Activated naive CD4-positive, alpha-beta T cell treated with anti-CD3 and anti-CD28 coated beads for 36 hours (primary cell): Measurements from ENCODE around the gene SNU13. TPM values are rescaled to one million over a fixed set of nuclear protein-coding genes. Genes with fewer than 3 reads are reported as not detected.
"Not testable (repeated sequence)": the region's sequence is repeated elsewhere in the genome, so short reads cannot be mapped to it uniquely, and the experiment has no call there.

Source experiments
- CTCF ChIA-PET: fragments of 350-600 bp; sonication (Branson Sonifier 250); formaldehyde crosslinking; loops from one replicate; lab custom pipeline; 2021; ENCODE audit warnings: antibody characterized with exemption; lab: Charles Lee
- DNase-seq: peaks from one replicate; pipeline ENCODE4 v3.0.0-alpha.2; 2020
- H3K27ac Mint-ChIP-seq: one replicate; pipeline ENCODE4 v1.8.0; 2021; ENCODE audit warnings: mild to moderate bottlenecking, mixed read lengths
- H3K27me3 Mint-ChIP-seq: one replicate; pipeline ENCODE4 v1.8.0; 2021; ENCODE audit warnings: low read depth, mixed read lengths
- H3K36me3 Mint-ChIP-seq: one replicate; pipeline ENCODE4 v1.8.0; 2021; ENCODE audit warnings: low read depth, mixed read lengths
- H3K4me1 Mint-ChIP-seq: one replicate; pipeline ENCODE4 v1.8.0; 2021; ENCODE audit warnings: low read depth, mixed read lengths
- H3K4me3 Mint-ChIP-seq: one replicate; pipeline ENCODE4 v1.8.0; 2021; ENCODE audit warnings: mild to moderate bottlenecking, moderate library complexity, mixed read lengths
- H3K9me3 Mint-ChIP-seq: one replicate; pipeline ENCODE4 v1.8.0; 2021; ENCODE audit warnings: mixed read lengths
- intact Hi-C: fragments of 100-400 bp; cut with micrococcal nuclease; formaldehyde crosslinking; loops from one replicate; pipeline ENCODE4 v1.15.1; 2023
- total RNA-seq, 2 experiments: library from RNA; stranded (reverse); gene quantifications; one replicate each; pipeline ENCODE4 v1.2.3, GENCODE V29; 2021

SNU13 gene
- 100 to 1,000 TPM; 265 to 277 TPM for total RNA-seq

GRCh38 chr22:41688365-41689211 lies at the start of gene SNU13:
Gene SNU13 (minus strand): TSS chr22:41688867. CDS start chr22:41688796, 71 bp downstream.
- intact Hi-C loops = loop anchor here (1.0 to 5.0 kb wide), 4 partner anchors 67 to 402 kb away; partner anchors contain the start of genes DESI1, NAGA, NDUFA6 and PHETA2
- H3K27ac Mint-ChIP-seq = peak within 1 kb of the TSS; percentile 97
- peak; percentile 96 for DNase-seq
- CTCF ChIA-PET = interaction anchor here (0.6 to 3.1 kb wide), 5 partner anchors 10 to 255 kb away, joined by 3 to 29 read pairs (median 5); partner anchors contain the start of genes DESI1, MEI1 and XRCC6
- H3K4me3 Mint-ChIP-seq = peak within 1 kb of the TSS; percentile 97
- no peaks in the 10 kb centered on the region for H3K9me3 Mint-ChIP-seq
- H3K27me3 Mint-ChIP-seq = no peaks in the 10 kb centered on the region
- peaks cover 39% of the 10 kb centered on the region for H3K4me1 Mint-ChIP-seq
- peaks cover 17% of the 10 kb centered on the region for H3K36me3 Mint-ChIP-seq

GRCh38 chr22:41733241-41733640 lies 44.6 kb upstream of the SNU13 start:
- H3K4me1 Mint-ChIP-seq, intact Hi-C loops, H3K4me3 Mint-ChIP-seq, H3K36me3 Mint-ChIP-seq, H3K27ac Mint-ChIP-seq, DNase-seq, CTCF ChIA-PET, H3K27me3 Mint-ChIP-seq, H3K9me3 Mint-ChIP-seq: not testable (repeated sequence)

- CTCF ChIA-PET = interaction anchor here (0.6 to 1.3 kb wide), 3 partner anchors 14 to 640 kb away, joined by 3 to 5 read pairs (median 4); no protein-coding TSS in a partner anchor
- H3K9me3 Mint-ChIP-seq = no peaks in the 10 kb centered on the region
- no peak for DNase-seq
- H3K4me3 Mint-ChIP-seq = no peak overlapping the region
- H3K27me3 Mint-ChIP-seq = no peaks in the 10 kb centered on the region
- no peaks in the 10 kb centered on the region for H3K4me1 Mint-ChIP-seq
- no peaks in the 10 kb centered on the region for H3K36me3 Mint-ChIP-seq
- H3K27ac Mint-ChIP-seq = no peak overlapping the region
- intact Hi-C loops = no loop called here
Observed at GRCh38 chr22:41732096-41732772, 43.6 kb upstream of the SNU13 start.

GRCh38 chr22:41731609-41732008 lies 42.9 kb upstream of the SNU13 start:
- H3K27ac Mint-ChIP-seq = no peak overlapping the region
- H3K4me3 Mint-ChIP-seq = no peak overlapping the region
- no peaks in the 10 kb centered on the region for H3K27me3 Mint-ChIP-seq
- DNase-seq = no peak
- CTCF ChIA-PET = interaction anchor here (0.6 to 1.3 kb wide), 2 partner anchors 15 to 641 kb away, joined by 4 to 5 read pairs; no protein-coding TSS in a partner anchor
- no peaks in the 10 kb centered on the region for H3K9me3 Mint-ChIP-seq
- no peaks in the 10 kb centered on the region for H3K4me1 Mint-ChIP-seq
- intact Hi-C loops = no loop called here
- no peaks in the 10 kb centered on the region for H3K36me3 Mint-ChIP-seq

GRCh38 chr22:41725510-41726110 lies 36.9 kb upstream of the SNU13 start:
- Mint-ChIP-seq H3K36me3 (no peaks in the 10 kb centered on the region), H3K4me1 (no peaks in the 10 kb centered on the region), H3K9me3 (no peaks in the 10 kb centered on the region), H3K4me3 (no peak overlapping the region), H3K27me3 (no peaks in the 10 kb centered on the region), H3K27ac (no peak overlapping the region)
- DNase-seq = no peak
- intact Hi-C loops = no loop called here
- CTCF ChIA-PET = interaction anchor here (0.6 to 1.8 kb wide), 3 partner anchors 21 to 183 kb away, joined by 3 to 6 read pairs (median 3); no protein-coding TSS in a partner anchor

GRCh38 chr22:41722496-41722895 lies 33.8 kb upstream of the SNU13 start:
- H3K4me1 Mint-ChIP-seq = no peaks in the 10 kb centered on the region
- no peaks in the 10 kb centered on the region for H3K27me3 Mint-ChIP-seq
- intact Hi-C loops = no loop called here
- CTCF ChIA-PET = interaction anchor here (0.6 kb wide), 1 partner anchor 95 kb away, joined by 6 read pairs; no protein-coding TSS in a partner anchor
- H3K27ac Mint-ChIP-seq = no peak overlapping the region
- no peaks in the 10 kb centered on the region for H3K36me3 Mint-ChIP-seq
- no peak for DNase-seq
- no peak overlapping the region for H3K4me3 Mint-ChIP-seq
- no peaks in the 10 kb centered on the region for H3K9me3 Mint-ChIP-seq

- Mint-ChIP-seq H3K36me3 (no peaks in the 10 kb centered on the region), H3K4me1 (no peaks in the 10 kb centered on the region), H3K9me3 (no peaks in the 10 kb centered on the region), H3K27ac (no peak overlapping the region), H3K4me3 (no peak overlapping the region), H3K27me3 (no peaks in the 10 kb centered on the region)
- intact Hi-C loops = no loop called here
- DNase-seq = no peak
- CTCF ChIA-PET = no interaction called here
Observed at GRCh38 chr22:41713004-41713403, 24.3 kb upstream of the SNU13 start.

- Mint-ChIP-seq H3K4me3 (no peak overlapping the region), H3K36me3 (no peaks in the 10 kb centered on the region), H3K4me1 (no peaks in the 10 kb centered on the region), H3K9me3 (no peaks in the 10 kb centered on the region), H3K27ac (no peak overlapping the region), H3K27me3 (no peaks in the 10 kb centered on the region)
- intact Hi-C loops = no loop called here
- no peak for DNase-seq
- CTCF ChIA-PET = interaction anchor here (3.5 kb wide), 1 partner anchor 11 kb away, joined by 19 read pairs; the partner anchor contains the start of gene MEI1
Observed at GRCh38 chr22:41709341-41709740, 20.7 kb upstream of the SNU13 start.

GRCh38 chr22:41702763-41703162 lies 14.1 kb upstream of the SNU13 start:
- H3K36me3 Mint-ChIP-seq = peaks cover 2% of the 10 kb centered on the region
- no peak for DNase-seq
- CTCF ChIA-PET = no interaction called here
- no peak overlapping the region for H3K4me3 Mint-ChIP-seq
- peaks cover 3% of the 10 kb centered on the region for H3K4me1 Mint-ChIP-seq
- no peaks in the 10 kb centered on the region for H3K9me3 Mint-ChIP-seq
- H3K27ac Mint-ChIP-seq = no peak overlapping the region
- H3K27me3 Mint-ChIP-seq = no peaks in the 10 kb centered on the region
- intact Hi-C loops = no loop called here

- Mint-ChIP-seq H3K36me3 (peaks cover 2% of the 10 kb centered on the region), H3K9me3 (no peaks in the 10 kb centered on the region), H3K4me3 (no peak overlapping the region)
Observed at GRCh38 chr22:41700108-41700364, 11.4 kb upstream of the SNU13 start.

GRCh38 chr22:41699264-41700107 lies 10.8 kb upstream of the SNU13 start, which contains the start of gene MEI1:
Gene MEI1 (plus strand): TSS chr22:41699503. CDS start chr22:41699539, 36 bp downstream.
- Mint-ChIP-seq H3K4me1 (peaks cover 9% of the 10 kb centered on the region), H3K4me3 (peak within 1 kb of the TSS; percentile 62), H3K27ac (peak within 1 kb of the TSS; percentile 76), H3K9me3 (no peaks in the 10 kb centered on the region), H3K27me3 (no peaks in the 10 kb centered on the region), H3K36me3 (peaks cover 2% of the 10 kb centered on the region)
- intact Hi-C loops = loop anchor here (5.0 kb wide), 4 partner anchors 83 to 743 kb away; partner anchors contain the start of gene CCDC134
- DNase-seq = peak; percentile 93
- CTCF ChIA-PET = interaction anchor here (0.6 to 3.5 kb wide), 13 partner anchors 8 to 393 kb away, joined by 3 to 37 read pairs (median 6); partner anchors contain the start of genes CCDC134 and SNU13

More at GRCh38 chr22:41700108-41700364, 11.4 kb upstream of the SNU13 start:
- Mint-ChIP-seq H3K27me3 (no peaks in the 10 kb centered on the region), H3K4me1 (peaks cover 9% of the 10 kb centered on the region), H3K27ac (no peak overlapping the region)
- CTCF ChIA-PET = no interaction called here
- no peak for DNase-seq
- intact Hi-C loops = no loop called here
